ENCODE measurements around the gene LRRC8E.

GRCh38 chr19:7869453-7869909, 18.8 kb upstream of the LRRC8E start:
- TF ChIP-seq CTCF (optimal IDR thresholded peaks at IDR 0.05 in 1 of 3, IDR thresholded peaks at IDR 0.05 in 1 of 3, conservative IDR thresholded peaks at IDR 0.05 in 1 of 3; ENCODE audit: extremely low read depth in 1 of 3, insufficient read depth in 2 of 3, low read length in 3 of 3) (peak in 1 of 3 experiments; percentile 34), EZH2 (IDR thresholded peaks at IDR 0.05; ENCODE audit: low read length) (no peak)

All from keratinocyte (primary cell).